Cardiac fibroblast (primary cell): ENCODE measurements around the gene MPV17L2.

Experiments used
- DNase-seq, 2 donors: peaks; one replicate each; pipeline versions ENCODE4 v3.0.0 to v3.0.0-alpha.2; 2010; ENCODE audit warnings: low read depth in 2 of 2
- H3K4me3 ChIP-seq, 2 donors: replicated peaks in 1 of 2; 1 replicate in 1 of 2; 2 replicates in 1 of 2; pipeline ENCODE4 v1.5.1; 2011; ENCODE audit warnings: low read depth in 2 of 2, low read length in 2 of 2, mild to moderate bottlenecking in 2 of 2, moderate library complexity in 1 of 2
- TF ChIP-seq, protein P1 (sequence below): IDR thresholded peaks from one replicate; pipeline ENCODE4 v1.5.1; 2011; ENCODE audit warnings: low read depth, mild to moderate bottlenecking, low read length, inconsistent platforms

The MPV17L2 gene

DNA sequence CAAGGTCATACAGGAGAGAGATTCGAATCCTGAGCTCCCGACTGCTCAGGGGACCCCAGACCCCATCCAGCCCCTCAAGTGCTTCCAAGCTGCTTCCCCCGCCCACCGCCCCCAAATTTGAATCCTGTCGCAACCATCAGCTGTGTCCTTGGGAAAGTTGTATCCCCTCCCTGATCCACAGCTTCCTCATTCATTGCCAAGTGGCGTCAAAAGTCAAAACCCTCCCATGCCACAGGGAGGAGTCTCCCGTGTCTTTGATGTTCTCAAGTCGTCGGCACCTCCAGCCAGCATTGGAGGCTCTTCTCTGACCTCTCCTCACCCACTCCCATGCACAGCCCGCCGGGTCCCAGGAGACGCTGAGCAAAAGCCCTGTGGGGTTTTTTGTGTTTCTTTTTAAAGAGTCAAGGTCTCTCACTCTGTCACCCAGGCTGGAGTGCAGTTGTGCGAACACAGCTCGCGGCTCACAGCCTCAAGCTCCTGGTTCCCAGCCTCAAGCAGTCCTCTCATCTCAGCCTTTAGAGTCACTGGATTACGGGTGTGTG is 22.2 kb upstream of the MPV17L2 start:
- TF ChIP-seq, protein P1, sequence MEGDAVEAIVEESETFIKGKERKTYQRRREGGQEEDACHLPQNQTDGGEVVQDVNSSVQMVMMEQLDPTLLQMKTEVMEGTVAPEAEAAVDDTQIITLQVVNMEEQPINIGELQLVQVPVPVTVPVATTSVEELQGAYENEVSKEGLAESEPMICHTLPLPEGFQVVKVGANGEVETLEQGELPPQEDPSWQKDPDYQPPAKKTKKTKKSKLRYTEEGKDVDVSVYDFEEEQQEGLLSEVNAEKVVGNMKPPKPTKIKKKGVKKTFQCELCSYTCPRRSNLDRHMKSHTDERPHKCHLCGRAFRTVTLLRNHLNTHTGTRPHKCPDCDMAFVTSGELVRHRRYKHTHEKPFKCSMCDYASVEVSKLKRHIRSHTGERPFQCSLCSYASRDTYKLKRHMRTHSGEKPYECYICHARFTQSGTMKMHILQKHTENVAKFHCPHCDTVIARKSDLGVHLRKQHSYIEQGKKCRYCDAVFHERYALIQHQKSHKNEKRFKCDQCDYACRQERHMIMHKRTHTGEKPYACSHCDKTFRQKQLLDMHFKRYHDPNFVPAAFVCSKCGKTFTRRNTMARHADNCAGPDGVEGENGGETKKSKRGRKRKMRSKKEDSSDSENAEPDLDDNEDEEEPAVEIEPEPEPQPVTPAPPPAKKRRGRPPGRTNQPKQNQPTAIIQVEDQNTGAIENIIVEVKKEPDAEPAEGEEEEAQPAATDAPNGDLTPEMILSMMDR: no peak
- DNase-seq: no peak
- no peak overlapping the region for H3K4me3 ChIP-seq

DNA sequence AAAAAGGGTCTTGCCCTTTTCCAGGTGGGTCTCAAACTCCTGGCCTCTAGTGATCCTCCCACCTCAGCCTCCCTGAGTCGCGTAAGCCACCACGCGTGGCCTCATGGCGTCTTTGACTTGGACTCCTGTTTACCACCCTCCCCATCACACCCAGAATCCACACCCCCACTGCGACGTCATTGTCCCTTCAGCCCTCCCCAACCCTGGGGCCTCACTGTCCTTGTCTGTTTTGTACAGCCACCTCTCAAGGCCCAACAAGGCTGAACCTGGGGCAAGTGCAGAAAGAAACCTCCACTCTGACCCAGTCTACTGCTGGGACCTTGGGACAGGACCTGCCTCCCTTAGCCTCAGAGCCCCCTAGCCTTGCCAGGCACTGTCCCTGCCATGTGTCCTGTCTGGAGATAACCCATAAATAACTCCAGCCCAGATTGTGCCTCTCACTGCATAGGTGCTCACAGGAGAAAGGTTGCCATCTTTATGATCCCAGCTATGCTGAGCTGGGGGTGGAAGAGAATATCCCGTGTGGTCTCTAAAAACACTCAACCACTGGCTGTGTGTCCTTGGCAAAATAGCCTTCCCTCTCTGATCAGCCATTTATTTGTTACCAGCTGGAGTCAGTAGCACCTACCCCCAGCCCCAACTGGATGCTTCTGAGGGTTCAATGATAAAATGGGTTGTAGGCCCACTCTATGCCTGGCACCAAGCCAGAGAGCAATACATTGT is 21.3 kb upstream of the MPV17L2 start:
- DNase-seq: no peak
- H3K4me3 ChIP-seq: no peak overlapping the region
- TF ChIP-seq, protein P1: no peak

DNA sequence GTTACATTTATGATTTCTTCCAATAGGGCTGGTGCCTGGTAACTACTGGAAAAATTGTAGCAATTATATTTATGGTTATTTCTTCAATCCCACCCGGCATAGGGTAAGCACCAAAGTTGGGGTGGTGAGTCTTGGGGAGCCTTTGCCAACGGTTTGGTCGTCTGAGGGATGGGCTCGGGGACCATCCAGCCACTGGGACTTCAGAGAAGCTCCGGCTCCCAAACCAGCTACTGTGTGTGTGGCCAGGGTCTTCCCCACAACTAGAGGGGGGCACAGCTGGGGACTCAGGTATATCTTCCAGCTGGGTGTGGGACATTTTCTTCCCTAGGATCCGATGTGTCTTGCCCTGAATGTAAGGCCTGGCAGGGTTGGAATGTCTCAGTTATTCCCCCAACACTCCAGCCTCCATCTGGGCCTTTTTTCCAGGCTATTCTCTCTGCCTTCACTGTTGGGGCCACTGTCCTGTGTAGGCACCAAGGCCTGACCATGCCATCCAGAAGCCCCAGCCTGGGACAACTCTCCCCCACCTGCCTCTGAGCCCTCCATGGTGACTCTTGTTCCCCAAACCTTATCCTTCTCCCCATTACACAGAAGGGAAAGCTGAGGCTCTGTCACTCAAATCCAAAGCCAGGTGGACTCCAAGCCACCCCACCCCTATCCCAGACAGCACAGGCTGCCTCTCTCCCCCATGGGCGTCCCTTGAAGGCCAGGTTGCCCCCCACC is 20.5 kb upstream of the MPV17L2 start:
- no peak overlapping the region for H3K4me3 ChIP-seq
- TF ChIP-seq, protein P1: no peak
- no peak for DNase-seq

DNA sequence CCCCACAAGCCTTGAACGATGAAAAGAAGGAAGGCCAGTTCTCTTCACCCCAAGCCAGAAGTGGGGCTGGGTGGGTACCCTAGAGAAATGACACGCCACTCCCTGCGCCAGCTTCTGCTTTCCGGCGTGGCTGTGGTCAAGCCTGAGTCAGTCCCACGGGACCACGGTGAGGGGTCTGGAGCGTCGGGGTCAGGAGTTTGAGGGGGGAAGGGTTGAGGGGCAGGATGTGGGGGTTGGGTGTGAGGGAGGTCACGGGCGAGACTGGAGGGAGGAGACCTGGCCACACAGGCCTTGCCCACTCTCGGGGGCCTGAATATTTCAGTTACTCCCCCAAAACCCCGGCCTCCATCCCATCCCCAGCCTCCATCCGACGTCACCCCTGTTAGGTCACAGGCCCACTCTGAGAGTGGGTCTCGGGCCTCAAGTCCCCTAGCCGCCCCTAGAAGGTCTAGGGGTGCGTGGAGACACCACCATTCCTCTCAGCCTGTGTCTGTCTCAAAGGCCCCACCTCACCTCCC is 19.9 kb upstream of the MPV17L2 start:
- peak overlapping the region; percentile 74 to 76 for H3K4me3 ChIP-seq
- TF ChIP-seq, protein P1: no peak
- peak in 1 of 2 donors; percentile 67 for DNase-seq

DNA sequence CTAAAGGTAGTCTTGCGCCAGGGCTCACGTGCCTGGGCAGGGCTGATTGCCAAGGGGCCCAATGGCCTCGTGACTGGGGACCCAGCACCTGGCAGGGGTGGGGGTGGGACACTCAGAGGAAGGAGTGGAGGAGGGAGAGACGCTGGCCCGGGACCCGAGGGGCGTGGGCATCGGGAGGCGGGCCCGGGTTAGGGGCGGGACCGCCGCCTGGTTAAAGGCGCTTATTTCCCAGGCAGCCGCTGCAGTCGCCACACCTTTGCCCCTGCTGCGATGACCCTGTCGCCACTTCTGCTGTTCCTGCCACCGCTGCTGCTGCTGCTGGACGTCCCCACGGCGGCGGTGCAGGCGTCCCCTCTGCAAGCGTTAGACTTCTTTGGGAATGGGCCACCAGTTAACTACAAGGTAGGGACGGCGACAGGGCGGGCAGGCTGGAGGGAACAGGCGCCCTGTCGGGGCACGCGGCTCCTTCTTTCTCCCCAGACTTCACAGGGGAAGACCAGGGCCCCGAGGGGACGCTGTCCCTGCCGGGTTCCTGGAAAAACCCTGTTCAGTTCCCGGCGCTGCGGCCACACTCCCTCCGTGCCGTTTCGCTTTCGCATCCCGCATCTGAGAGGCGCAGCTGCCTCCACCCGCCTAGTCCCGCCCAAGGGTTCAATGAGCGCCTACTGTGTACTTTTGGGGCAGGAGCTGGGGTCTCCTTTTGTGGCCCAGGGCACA is 19.3 kb upstream of the MPV17L2 start, which contains the start of gene IFI30:
Gene IFI30 (plus strand): TSS at position 242 of the 717 bp plus-strand sequence. CDS start 29 bp downstream, at position 271.
- peak; percentile 43 to 55 for DNase-seq
- TF ChIP-seq, protein P1: no peak
- peak within 1 kb of the TSS; percentile 74 to 76 for H3K4me3 ChIP-seq

DNA sequence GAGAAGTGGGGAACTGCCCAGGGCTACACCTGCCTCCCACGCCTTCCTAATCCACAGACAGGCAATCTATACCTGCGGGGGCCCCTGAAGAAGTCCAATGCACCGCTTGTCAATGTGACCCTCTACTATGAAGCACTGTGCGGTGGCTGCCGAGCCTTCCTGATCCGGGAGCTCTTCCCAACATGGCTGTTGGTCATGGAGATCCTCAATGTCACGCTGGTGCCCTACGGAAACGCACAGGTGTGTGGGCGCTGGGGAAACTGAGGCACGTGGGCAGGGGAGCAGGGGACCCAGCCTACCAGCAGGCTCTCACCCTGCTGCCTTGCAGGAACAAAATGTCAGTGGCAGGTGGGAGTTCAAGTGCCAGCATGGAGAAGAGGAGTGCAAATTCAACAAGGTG is 18.0 kb upstream of the MPV17L2 start:
- DNase-seq: no peak
- TF ChIP-seq, protein P1: no peak
- no peak overlapping the region for H3K4me3 ChIP-seq
